GM19372 (cell line): Measurements from ENCODE around the gene SERPINA6.
"Not testable (repeated sequence)": the region's sequence is repeated elsewhere in the genome, so short reads cannot be mapped to it uniquely, and the experiment has no call there.

ENCODE experiments used
- ATAC-seq: cut with Tn5 transposase; IDR thresholded peaks from one replicate; pipeline ENCODE4 v1.9.1; 2021; ENCODE audit warnings: mild to moderate bottlenecking, low read depth, moderate library complexity; ENCODE audit not compliant: unreplicated experiment

The SERPINA6 gene, protein sequence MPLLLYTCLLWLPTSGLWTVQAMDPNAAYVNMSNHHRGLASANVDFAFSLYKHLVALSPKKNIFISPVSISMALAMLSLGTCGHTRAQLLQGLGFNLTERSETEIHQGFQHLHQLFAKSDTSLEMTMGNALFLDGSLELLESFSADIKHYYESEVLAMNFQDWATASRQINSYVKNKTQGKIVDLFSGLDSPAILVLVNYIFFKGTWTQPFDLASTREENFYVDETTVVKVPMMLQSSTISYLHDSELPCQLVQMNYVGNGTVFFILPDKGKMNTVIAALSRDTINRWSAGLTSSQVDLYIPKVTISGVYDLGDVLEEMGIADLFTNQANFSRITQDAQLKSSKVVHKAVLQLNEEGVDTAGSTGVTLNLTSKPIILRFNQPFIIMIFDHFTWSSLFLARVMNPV

DNA sequence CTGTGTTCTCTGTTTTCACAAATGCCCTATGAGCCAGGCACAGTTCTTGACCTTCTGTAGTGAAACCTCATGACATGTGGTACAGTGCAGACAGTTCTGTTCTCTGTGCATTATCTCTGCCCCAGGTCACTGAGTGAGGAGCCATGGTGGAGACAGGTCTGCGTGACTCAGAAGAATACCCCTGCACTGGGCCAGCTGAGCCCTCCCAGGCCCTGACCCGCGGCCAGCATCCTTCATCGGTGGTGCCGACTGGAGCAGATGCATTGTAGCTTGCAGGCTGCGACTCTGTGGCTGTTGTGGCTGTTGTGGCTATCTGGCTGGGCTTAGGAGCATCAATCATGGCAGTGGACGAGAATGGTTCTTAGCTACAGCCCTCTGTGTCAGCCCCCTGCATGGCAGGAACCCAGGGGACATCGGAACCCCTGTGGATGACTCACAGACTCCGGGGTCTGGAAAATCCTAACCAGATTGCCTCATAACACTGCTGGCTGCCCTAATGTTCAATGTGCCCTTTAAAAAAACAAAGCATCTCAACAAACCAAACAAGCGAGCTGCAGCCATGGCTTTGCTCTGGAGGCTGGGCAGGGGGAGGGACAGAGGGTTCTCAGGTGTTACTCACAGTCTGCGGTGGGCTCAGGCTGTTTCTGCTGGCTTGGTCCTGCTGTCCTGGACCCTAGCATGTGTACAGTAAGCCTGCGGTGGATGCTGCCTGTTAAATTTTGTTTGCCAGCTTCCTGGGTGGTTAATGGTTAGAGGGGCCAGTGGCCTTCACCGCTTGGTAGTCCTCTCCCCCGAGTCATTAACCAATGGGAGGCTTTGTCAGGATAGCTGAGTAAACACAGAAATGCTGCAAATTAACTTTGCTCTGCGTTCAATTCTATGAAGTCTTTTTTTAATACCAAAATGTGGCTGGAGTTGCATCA is at the start of gene SERPINA6:
TSS of gene SERPINA6 (minus strand) at position 689 of the 923 bp plus-strand sequence. CDS start 8,688 bp downstream, outside the sequence.
- ATAC-seq: no peak

DNA sequence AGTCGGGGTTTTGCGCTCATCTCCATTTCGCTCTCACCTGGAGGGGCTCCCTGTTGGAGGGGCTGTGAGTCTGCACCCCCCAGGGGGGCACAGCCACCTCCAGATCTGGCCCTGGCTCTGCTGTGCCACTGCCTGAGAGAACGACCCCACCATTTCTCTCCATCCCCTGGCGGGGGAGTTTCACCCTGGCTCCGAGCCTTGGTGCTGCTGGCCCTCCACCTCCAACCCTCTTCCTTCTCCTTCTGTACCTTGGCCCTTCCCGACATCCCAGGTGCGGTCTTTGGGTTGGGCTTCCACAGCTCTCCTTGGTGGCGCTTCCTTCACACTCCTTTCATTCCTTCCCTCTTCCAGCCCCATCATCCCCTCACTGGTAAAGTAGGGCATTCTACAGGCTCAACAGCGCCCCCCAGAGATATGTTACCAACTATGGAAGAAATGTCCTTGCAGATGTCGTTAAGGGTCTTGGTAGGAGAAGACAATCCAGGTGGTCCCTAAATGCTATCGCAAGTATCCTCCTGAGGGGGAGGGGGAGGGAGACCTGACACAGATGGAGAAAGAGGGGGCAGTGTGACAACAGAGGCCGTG is 49.0 kb upstream of the SERPINA6 start:
- ATAC-seq: no peak

DNA sequence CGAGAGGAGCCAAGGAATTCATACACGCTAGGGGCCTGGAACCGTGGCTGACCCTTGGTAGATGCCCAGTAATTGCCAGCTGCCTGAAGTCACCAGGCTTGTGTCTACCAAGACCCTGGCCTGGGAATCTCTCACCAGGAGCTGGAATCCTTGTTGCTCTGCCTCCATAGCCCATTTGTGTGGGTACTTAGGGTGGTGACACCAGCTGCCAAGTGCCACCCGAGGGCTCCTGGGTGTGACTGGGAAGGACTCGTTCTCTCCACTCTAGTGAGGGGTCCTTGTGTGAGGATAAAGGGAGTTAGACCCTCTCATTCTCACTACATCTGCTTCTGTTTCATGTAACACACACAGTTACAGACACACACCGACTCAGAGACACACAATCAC is 47.4 kb upstream of the SERPINA6 start:
- ATAC-seq: no peak

DNA sequence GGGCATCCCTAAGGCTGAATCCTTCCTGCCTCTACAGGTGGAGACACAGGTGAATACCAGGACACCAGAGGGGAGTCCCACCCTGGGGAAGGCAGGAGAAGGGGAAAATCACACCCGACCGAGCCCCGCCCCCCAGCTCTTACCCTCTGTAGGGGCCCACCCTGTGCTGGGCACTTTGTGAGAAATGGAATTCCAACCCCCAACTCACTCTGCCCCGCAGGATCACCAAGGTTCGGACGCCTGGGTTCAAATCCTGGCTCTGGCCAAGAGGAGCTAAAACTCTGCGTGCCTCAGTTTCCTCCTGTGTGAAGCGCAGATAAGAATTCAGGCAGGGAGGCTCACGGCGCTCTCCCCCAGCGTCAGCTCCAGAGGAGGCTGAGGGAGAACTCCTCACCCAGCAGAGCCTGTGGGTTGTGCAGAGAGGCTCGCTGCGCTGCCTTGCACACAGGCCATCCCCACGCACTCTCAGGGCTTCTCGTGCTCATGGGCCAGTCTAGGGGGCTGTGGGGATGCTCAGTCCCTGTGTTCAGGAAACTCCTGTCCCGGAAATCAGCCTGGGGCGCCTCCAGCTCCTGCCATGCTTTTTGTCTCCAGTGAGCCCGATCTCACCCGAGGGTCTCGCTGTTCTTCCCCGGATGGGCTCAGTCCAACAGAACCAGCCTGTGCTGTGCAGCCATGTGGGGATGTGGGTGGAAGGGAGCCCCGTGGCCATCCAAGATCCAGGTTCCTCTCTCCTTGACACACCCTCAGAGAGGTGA is 46.8 kb upstream of the SERPINA6 start:
- ATAC-seq: not testable (repeated sequence)

DNA sequence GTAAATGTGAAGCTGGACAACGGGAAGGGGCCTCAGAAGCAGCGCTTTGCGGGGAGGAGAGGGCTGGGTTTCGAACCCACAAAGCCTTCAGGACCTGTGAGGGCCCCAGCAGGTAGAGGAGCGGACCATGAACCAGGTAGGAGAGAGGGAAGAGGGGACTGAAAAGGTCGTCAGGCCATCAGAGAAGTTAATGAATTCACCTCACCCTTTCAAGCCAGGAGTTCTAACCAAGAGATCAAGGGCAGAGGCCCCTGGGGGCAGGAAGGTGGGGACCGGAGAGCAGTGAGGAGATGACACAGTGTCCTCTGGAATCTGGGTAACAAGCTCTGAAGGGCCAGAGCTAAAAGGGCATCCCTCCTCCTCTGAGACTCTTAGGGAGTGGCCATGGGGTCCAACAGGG is 45.8 kb upstream of the SERPINA6 start:
- no peak for ATAC-seq

DNA sequence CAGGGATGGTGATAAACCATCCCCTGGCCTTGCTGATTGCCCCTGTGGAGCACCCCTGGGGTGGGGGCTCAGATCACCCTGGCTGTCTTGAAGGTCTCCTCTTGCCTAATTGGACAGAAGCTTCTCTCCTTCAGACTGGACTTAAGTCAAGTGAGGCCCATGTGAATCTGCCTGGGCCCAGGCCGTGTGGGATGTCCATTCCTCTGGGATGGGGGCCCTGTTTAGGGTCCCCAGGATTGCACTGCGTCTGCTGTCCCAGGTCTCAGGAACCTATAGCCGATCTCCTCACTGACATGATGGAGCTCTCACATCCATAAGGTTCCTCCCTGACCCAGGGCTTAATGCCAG is 45.1 kb upstream of the SERPINA6 start:
- no peak for ATAC-seq

DNA sequence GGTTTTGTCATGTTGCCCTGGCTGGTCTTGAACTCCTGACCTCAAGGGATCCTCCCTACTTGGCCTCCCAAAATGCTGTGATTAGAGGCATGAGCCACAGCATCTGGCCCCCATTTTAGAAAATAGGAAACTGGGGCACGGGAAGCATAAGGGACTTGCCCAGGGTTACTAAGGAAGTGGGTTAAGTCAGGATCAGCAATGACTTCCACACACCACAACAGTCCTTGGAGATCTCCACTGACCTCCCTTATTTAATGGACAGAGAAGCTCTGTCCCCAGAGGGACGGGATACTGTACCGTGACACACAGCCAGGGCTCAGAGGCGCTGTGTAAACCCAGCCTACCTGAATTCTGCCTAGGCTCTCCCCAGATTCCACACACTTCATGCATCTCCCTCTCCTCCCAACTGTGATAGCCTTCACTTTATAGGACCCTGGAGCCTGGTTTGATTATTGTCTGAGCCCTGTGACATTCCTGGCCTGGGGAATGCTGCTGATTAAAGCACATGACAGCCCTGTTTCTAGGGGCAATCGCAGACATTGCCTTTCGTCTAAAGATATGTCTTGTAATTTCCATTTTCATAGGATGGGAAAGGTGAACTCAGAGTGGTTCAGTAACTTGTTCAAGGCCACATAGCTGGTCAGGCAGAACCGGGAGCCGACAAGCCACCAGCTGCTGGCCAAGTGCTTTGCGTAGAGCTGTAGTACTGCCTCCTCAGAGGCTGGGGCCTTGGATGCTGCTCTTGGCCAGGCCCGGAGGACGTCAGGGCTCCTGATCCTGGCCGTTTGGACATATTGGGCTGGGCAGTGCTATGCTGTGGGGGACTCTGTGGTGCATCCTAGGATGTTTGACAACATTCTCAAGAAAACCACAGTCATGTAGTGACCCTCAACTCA is 44.5 kb upstream of the SERPINA6 start:
- ATAC-seq: no peak

DNA sequence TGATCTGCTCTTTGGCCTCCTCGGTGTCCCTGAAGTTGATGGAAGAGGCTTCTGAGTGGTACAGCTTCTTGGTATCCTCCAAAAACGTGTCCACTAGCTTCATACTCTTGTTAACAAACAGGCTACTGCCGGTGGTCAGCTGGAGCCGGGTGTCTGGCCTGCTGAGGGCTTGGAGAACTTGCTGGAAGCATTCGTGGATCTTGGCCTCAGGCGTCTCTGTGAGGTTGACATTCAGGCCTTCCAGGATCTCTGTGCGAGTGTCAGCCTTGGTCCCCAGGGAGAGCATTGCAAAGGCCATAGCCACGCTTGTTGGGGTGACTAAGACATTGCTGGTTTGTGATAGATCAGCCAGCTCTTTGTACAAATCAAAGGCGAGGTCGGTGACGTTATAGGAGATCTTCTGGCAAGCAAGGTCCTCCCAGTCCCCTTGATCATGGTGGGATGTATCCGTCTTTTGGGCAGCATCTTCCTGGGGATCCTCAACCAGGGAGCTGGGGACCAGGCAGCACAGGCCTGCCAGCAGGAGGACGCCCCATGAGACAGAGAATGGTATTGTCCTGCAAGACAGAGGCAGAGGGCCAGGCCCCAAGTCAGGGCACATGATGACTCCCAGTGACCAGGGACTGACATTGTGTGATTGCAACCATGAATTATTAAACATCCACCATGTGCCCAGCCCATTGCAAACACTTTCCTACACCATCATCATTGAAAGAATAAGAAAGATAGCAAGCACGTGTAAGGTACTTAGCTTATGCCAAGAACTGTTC is 43.2 kb upstream of the SERPINA6 start, which contains the start of gene SERPINA2:
TSS of gene SERPINA2 (minus strand) at position 553 of the 770 bp plus-strand sequence.
- no peak for ATAC-seq

DNA sequence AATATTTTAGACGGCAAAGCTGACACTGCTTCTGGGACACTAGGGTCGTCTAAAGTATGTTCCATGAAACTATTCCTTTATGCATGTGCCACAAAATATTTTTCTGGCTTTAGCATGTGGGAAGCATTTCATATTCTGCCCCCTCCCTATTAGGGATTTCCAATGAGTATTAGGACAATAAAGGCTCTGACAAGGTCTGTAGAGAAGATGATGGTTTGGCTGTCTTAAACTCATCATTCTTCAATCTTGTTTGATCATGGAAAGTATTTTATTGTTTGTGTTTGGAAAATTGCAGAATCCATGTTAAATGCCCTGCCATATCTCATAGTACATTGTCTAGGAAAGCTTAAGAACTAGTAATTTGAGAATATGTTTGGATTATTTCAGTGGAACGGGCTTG is 42.5 kb upstream of the SERPINA6 start:
- no peak for ATAC-seq

DNA sequence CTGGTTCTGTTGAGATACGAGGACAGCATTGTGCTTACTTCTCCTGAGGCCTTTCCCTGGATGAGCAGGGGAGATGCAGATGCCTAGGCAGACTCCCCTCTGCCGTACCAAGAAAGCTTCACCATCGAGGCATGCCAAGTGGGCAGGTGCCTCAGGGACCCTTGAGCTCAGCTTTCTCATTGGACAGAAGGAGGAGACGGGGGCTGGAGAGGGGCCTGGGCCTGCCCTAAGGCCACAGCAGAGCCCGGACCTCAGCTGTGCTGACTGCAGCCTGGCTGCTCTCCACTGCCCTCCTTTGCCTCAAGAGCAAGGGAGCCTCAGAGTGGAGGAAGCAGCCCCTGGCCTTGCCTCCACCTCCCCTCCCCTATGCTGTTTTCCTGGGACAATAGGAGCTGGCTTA is 41.8 kb upstream of the SERPINA6 start:
- no peak for ATAC-seq

DNA sequence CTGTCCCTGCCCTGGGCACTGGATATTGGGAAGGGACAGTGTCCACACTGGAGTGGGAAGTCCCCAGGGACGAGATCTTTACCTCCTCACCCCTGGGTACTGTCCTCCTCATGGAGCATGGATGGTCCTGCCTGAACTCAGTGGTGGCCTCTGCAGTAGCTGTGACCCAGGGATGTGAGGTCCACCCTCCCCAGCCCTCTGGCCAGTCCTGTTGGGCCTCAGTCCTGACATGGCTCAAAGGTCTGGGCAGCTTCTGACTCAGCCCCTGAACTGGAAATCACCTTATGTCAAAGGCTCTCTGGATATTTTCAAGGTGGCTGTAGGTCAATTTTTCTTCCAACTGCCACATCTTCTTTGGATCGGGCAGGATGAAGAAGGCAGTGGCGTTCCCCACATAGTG is 40.9 kb upstream of the SERPINA6 start:
- ATAC-seq: no peak

DNA sequence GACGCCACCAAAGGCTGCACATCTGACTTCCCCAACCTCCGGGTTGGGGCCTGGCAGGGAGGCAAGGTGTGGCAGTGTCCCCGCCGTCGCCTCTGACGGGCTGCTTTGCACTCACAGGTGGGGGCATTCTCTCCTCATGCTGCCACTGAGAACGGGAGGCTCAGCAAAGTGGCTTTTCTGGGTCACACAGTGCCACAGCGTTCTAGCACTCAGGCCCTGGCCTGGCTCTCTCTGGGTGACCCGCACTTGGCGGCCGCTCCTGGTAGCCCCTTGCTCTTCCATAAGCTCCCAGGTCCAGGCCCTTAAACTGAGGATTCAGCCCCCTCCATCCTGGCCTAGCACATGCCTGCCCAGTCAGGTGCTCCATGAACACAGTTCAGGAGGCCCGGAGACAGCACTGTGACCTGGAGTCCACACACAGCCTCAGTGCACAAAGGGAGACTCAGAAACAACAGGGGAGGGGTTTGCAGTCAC is 40.1 kb upstream of the SERPINA6 start:
- ATAC-seq: no peak

DNA sequence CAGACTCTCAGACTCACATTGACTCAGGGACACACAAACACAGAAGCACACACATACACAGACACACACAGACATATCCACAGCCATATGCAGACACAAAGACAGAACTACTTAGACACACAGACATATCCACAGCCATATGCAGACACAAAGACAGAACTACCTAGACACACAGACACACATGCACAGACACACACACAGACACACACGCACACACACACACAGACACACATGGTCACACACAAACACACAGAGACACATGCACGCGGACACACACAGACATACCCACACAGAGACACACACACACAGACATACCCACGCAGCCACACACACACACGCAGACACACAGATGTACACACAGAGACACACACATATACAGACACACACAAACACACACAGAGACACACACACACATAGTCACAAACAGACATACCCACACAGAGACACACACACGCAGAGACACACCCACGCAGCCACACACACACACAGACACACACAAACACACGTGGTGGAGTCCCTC is 39.5 kb upstream of the SERPINA6 start:
- no peak for ATAC-seq

DNA sequence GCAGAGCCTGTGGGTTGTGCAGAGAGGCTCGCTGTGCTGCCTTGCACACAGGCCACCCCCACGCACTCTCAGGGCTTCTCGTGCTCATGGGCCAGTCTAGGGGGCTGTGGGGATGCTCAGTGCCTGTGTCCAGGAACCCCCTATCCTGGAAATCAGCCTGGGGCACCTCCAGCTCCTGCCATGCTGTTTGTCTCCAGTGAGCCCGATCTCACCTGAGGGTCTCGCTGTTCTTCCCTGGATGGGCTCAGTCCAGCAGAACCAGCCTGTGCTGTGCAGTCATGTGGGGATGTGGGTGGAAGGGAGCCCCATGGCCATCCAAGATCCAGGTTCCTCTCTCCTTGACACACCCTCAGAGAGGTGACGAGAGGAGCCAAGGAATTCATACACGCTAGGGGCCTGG is 38.5 kb upstream of the SERPINA6 start:
- no peak for ATAC-seq

DNA sequence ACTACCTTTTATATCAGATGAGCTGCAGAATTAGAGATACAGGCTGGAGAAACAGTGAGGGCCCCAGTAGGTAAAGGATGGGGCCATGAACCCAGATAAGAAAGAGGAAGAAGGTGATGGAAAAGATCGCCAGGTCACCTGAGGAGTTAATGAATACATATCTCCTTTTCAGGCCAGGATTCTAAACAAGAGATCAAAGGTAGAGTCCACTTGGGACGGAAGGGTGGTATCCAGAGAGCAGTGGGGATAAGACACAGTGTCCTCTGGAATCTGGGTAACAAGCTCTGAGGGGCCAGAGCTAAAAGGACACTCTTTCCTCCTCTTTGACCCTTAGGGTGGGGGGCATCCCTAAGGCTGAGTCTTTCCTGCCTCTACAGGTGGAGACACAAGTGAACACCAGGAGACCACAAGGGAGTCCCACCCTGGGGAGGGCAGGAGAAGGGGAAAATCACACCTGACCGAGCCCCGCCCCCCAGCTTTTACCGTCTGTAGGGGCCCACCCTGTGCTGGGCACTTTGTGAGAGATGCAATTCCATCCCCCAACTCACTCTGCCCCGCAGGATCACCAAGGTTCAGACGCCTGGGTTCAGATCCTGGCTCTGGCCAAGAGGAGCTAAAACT is 37.9 kb upstream of the SERPINA6 start:
- no peak for ATAC-seq

DNA sequence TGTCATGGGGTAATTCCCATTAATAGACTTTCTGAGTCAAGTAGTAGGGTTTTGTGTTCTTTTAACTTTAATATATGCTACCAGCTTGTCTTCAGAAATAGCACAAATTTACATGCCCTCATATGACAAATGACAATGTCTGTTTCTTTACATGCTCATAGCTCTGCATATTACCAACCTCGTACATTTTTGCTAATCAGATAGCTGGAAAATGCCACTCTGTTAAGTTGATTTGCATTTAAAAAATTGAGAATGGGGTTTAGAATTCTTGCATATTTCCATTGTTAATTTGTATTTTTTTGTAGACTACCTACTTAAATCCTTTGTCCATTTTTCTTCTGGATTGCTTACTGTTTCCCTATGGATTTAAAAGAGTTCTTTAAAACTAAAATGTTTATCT is 34.0 kb upstream of the SERPINA6 start:
- ATAC-seq: no peak

DNA sequence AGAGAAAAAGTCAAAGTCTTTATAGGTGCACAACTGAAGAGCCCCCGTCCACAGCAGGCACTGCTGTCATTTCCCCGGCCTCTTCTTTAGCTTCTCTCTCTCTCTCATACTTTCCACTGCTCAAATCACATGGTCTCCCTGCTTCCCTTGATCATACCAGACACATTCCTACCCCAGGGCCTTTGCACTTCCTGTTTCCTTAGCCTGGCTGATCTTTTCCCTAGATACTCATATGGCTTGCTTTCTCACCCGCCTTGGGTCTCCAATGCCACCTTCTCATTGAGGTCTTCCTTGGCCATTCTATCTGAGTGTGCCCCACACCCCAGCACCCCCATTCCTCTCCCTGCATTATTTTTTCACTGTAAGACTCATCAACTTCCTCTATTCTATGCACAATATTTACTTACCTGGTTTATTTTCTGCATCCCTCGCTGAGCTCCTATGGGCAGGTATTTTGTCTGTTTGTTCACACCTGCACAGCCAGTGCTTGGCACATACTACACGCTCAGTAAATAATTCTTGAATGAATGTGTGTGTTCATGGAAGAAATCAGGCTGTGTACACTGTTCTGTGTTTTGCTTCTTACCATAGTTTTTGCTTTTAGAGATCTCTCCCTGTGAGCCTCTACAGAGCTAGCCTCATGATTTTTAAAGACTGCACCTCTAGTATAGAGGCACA is 33.4 kb upstream of the SERPINA6 start:
- ATAC-seq: no peak
